Femur (tissue), 1 donor: Measurements from ENCODE around the gene LONRF3.

Experiments used
- DNase-seq: peaks from one replicate; pipeline ENCODE4 v3.0.0-alpha.2; 2017

Gene LONRF3

GRCh38 chrX:119040432-119040831 lies 66.0 kb downstream of the LONRF3 start:
- DNase-seq: no peak

- no peak for DNase-seq
Measured at GRCh38 chrX:119041175-119041574, 66.8 kb downstream of the LONRF3 start.

GRCh38 chrX:119042040-119042439 lies 67.6 kb downstream of the LONRF3 start:
- no peak for DNase-seq

GRCh38 chrX:119042996-119043395 lies 68.6 kb downstream of the LONRF3 start:
- DNase-seq: no peak

GRCh38 chrX:119045884-119046283 lies 71.5 kb downstream of the LONRF3 start:
- DNase-seq: no peak

- DNase-seq: no peak
Measured at GRCh38 chrX:119055687-119056086, 81.3 kb downstream of the LONRF3 start.

GRCh38 chrX:119062750-119063374 lies 88.4 kb downstream of the LONRF3 start:
- DNase-seq: no peak

GRCh38 chrX:119063428-119063827 lies 89.0 kb downstream of the LONRF3 start:
- no peak for DNase-seq

GRCh38 chrX:119067023-119067739 lies 92.8 kb downstream of the LONRF3 start:
- peak; percentile 48 for DNase-seq
